Limb (tissue), 2 donors: ENCODE results near the gene CTNNA3.
"Not testable (repeated sequence)": the region's sequence is repeated elsewhere in the genome, so short reads cannot be mapped to it uniquely, and the experiment has no call there.

Experiments
- DNase-seq, 2 donors: peaks; one replicate each; pipeline ENCODE4 v3.0.0-alpha.2; 2016; ENCODE audit errors: extremely low spot score in 2 of 2

The CTNNA3 gene

GRCh38 chr10:67696029-67696428 is at the start of gene CTNNA3:
CTNNA3 (minus strand) TSS chr10:67696195.
- DNase-seq: no peak

GRCh38 chr10:67735430-67735829 is 39.4 kb upstream of the CTNNA3 start:
- no peak for DNase-seq

- no peak for DNase-seq
Observed at GRCh38 chr10:67733511-67733910, 37.5 kb upstream of the CTNNA3 start.

- no peak for DNase-seq
Observed at GRCh38 chr10:67725567-67725966, 29.6 kb upstream of the CTNNA3 start.

GRCh38 chr10:67723601-67724000 is 27.6 kb upstream of the CTNNA3 start:
- no peak for DNase-seq

GRCh38 chr10:67722113-67722512 is 26.1 kb upstream of the CTNNA3 start:
- no peak for DNase-seq

- DNase-seq: not testable (repeated sequence)
Observed at GRCh38 chr10:67716455-67716854, 20.5 kb upstream of the CTNNA3 start.

- no peak for DNase-seq
Observed at GRCh38 chr10:67705921-67706320, 9.9 kb upstream of the CTNNA3 start.

GRCh38 chr10:67699613-67700270 is 3.7 kb upstream of the CTNNA3 start:
- DNase-seq: not testable (repeated sequence)

- no peak for DNase-seq
Observed at GRCh38 chr10:67698164-67698563, 2.2 kb upstream of the CTNNA3 start.

- DNase-seq: peak; percentile 44 to 56
Observed at GRCh38 chr10:67697724-67698131, 1.7 kb upstream of the CTNNA3 start.

GRCh38 chr10:67696679-67697078 is 684 bp upstream of the CTNNA3 start:
- DNase-seq: no peak

GRCh38 chr10:67695555-67695954 is 440 bp downstream of the CTNNA3 start:
- no peak for DNase-seq

- not testable (repeated sequence) for DNase-seq
Observed at GRCh38 chr10:67691861-67692260, 4.1 kb downstream of the CTNNA3 start.

- DNase-seq: not testable (repeated sequence)
Observed at GRCh38 chr10:67690540-67690939, 5.5 kb downstream of the CTNNA3 start.

GRCh38 chr10:67684140-67684539 is 11.9 kb downstream of the CTNNA3 start:
- DNase-seq: not testable (repeated sequence)

- DNase-seq: no peak
Observed at GRCh38 chr10:67678335-67678974, 17.5 kb downstream of the CTNNA3 start.

GRCh38 chr10:67676208-67676825 is 19.7 kb downstream of the CTNNA3 start:
- no peak for DNase-seq

- DNase-seq: no peak
Observed at GRCh38 chr10:67670401-67670800, 25.6 kb downstream of the CTNNA3 start.

- no peak for DNase-seq
Observed at GRCh38 chr10:67669978-67670377, 26.0 kb downstream of the CTNNA3 start.

GRCh38 chr10:67668448-67668847 is 27.5 kb downstream of the CTNNA3 start:
- no peak for DNase-seq

- no peak for DNase-seq
Observed at GRCh38 chr10:67667035-67667425, 29.0 kb downstream of the CTNNA3 start.
